Stimulated activated naive CD8-positive, alpha-beta T cell treated with anti-CD3 and anti-CD28 coated beads, Interleukin-15, amount 100 ng/mL, for 72 hours (primary cell): ENCODE data around the gene ZW10.
"Not testable (repeated sequence)": the region's sequence is repeated elsewhere in the genome, so short reads cannot be mapped to it uniquely, and the experiment has no call there.

Experiments
- ATAC-seq: fragments of 150-1000 bp; cut with Tn5 transposase; 2 replicates; pipeline ENCODE4 v1.10.0; 2021; ENCODE audit warnings: mild to moderate bottlenecking, moderate library complexity
- DNase-seq, 2 donors: peaks; one replicate each; pipeline ENCODE4 v3.0.0; 2021 to 2022
- H3K27ac Mint-ChIP-seq, 2 donors: one replicate each; pipeline ENCODE4 v1.8.0; 2022; ENCODE audit warnings: mild to moderate bottlenecking in 2 of 2, mixed read lengths in 2 of 2, moderate library complexity in 2 of 2
- H3K27me3 Mint-ChIP-seq: one replicate; pipeline ENCODE4 v1.8.0; 2022; ENCODE audit warnings: mixed read lengths
- H3K4me1 Mint-ChIP-seq: one replicate; pipeline ENCODE4 v1.8.0; 2022; ENCODE audit warnings: mild to moderate bottlenecking, mixed read lengths
- H3K4me3 Mint-ChIP-seq, 2 donors: one replicate each; pipeline ENCODE4 v1.8.0; 2022; ENCODE audit warnings: mild to moderate bottlenecking in 2 of 2, mixed read lengths in 2 of 2, moderate library complexity in 1 of 2
- H3K9me3 Mint-ChIP-seq, 2 donors: one replicate each; pipeline ENCODE4 v1.8.0; 2022; ENCODE audit warnings: mixed read lengths in 2 of 2

ZW10 gene

GRCh38 chr11:113778111-113778910 is 4.8 kb upstream of the ZW10 start:
- DNase-seq (no peak), ATAC-seq (no peak)
- peaks cover 10% of the 10 kb centered on the region for H3K27me3 Mint-ChIP-seq
- H3K4me1 Mint-ChIP-seq, result peaks cover 7% of the 10 kb centered on the region
- no peak overlapping the region for H3K27ac Mint-ChIP-seq
- H3K4me3 Mint-ChIP-seq, result no peak overlapping the region
- H3K9me3 Mint-ChIP-seq, result no peaks in the 10 kb centered on the region

DNA sequence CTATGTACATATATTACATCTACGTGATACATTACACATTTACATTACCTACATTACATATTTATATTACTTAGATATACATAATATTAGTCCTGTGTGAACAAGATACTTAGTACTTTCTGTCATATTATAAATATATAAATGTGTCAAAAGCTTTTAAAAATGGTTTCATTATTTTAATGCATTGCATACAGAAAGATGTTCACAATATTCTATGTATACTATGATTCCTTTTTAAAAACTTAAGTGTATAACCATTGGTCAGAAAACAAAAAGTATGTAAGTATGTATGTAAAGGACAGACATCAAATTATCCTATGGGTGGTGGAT is 647 bp upstream of the ZW10 start:
- no peaks in the 10 kb centered on the region for H3K9me3 Mint-ChIP-seq
- H3K27me3 Mint-ChIP-seq, result no peaks in the 10 kb centered on the region
- H3K4me3 Mint-ChIP-seq, result peak overlapping the region; percentile 86 to 100
- peak overlapping the region; percentile 97 to 100 for H3K27ac Mint-ChIP-seq
- ATAC-seq, result no peak
- H3K4me1 Mint-ChIP-seq, result peaks cover 25% of the 10 kb centered on the region
- no peak for DNase-seq

DNA sequence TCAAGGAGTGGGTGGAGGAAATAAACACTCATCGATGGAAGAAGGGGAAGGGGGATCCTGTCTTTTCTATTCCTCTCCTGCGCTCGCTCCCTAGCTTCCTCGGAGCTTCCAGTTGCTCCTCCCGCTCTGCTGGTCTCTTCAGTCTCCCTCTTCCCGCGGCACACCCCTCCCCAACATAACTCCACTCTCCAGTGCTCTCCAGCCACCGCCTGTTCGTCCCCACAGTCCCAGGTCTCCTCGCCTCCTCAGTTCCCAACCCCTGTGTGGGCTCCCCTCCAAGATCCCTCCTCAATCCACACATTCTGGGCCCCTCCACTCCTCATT is 438 bp downstream of the ZW10 start:
- ATAC-seq (no peak), DNase-seq (no peak)
- H3K27me3 Mint-ChIP-seq, result no peaks in the 10 kb centered on the region

DNA sequence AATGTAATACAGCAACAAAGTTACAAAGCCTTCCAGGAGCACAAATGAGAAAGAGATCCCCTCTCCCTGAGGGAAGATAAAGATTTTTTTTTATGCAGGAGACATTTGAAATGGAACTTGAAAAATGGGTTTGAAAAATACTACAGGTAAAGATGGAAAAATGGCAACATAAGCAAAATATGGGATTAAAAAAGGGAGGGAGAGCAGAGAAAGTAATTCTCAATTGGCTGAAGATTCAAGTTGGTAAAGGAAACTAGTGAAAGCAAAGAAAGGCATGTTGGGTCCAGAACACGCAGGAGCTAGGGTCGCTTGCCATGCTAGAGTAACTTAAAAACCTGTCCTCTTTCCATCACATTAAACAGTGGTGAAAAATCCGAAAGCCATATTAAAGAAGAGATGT is 1.5 kb downstream of the ZW10 start:
- peaks cover 25% of the 10 kb centered on the region for H3K4me1 Mint-ChIP-seq

More for the DNA sequence above, 438 bp downstream of the ZW10 start:
- H3K9me3 Mint-ChIP-seq, result no peaks in the 10 kb centered on the region
- peaks cover 25% of the 10 kb centered on the region for H3K4me1 Mint-ChIP-seq
- peak overlapping the region; percentile 96 to 100 for H3K27ac Mint-ChIP-seq
- H3K4me3 Mint-ChIP-seq, result peak overlapping the region; percentile 86 to 100

GRCh38 chr11:113764527-113765219 is 8.8 kb downstream of the ZW10 start:
- H3K27ac Mint-ChIP-seq, result no peak overlapping the region
- DNase-seq, result no peak
- no peaks in the 10 kb centered on the region for H3K9me3 Mint-ChIP-seq
- H3K4me3 Mint-ChIP-seq, result no peak overlapping the region
- H3K4me1 Mint-ChIP-seq, result peaks cover 10% of the 10 kb centered on the region
- H3K27me3 Mint-ChIP-seq, result no peaks in the 10 kb centered on the region
- no peak for ATAC-seq

More for the DNA sequence above, 1.5 kb downstream of the ZW10 start:
- Mint-ChIP-seq H3K27me3 (no peaks in the 10 kb centered on the region), H3K27ac (peak overlapping the region in 1 of 2 donors; percentile 14), H3K9me3 (no peaks in the 10 kb centered on the region), H3K4me3 (peak overlapping the region; percentile 86 to 100)
- DNase-seq (no peak), ATAC-seq (no peak)

DNA sequence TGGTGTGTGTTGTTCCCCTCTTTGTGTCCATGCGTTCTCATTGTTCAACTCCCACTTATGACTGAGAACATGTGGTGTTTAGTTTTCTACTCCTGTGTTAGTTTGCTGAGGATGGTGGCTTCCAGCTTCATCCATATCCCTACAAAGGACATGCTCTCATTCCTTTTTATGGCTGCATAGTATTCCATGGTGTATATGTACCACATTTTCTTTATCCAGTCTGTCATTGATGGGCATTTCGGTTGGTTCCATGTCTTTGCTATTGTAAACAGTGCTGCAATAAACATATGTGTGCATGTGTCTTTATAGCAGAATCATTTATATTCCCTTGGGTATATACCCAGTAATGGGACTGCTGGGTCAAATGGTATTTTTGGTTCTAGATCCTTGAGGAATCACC is 10.5 kb downstream of the ZW10 start:
- not testable (repeated sequence) for H3K27me3 Mint-ChIP-seq, H3K4me1 Mint-ChIP-seq, ATAC-seq, DNase-seq, H3K9me3 Mint-ChIP-seq, H3K4me3 Mint-ChIP-seq, H3K27ac Mint-ChIP-seq

DNA sequence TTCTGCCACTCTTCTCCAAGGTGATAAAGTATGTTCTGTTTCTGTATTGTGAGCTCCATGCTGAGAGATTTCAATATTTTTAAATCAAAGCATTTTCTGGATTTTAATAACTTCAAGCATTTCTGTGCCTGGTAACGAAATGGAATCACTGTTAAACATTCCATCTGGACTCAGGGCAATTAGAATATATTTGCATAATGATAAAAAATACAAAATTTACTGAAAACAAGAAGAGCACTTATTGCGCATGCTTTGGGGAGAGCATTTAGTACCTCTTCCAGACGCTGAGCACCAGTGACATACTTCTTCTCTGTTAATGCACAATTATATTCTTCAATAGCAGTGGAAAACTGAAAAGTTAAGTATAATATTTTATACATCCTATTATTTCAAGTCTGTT is 13.3 kb downstream of the ZW10 start:
- ATAC-seq (no peak), DNase-seq (no peak)
- no peak overlapping the region for H3K4me3 Mint-ChIP-seq
- no peaks in the 10 kb centered on the region for H3K9me3 Mint-ChIP-seq
- H3K27ac Mint-ChIP-seq, result no peak overlapping the region
- peaks cover 7% of the 10 kb centered on the region for H3K4me1 Mint-ChIP-seq
- no peaks in the 10 kb centered on the region for H3K27me3 Mint-ChIP-seq

- no peak for DNase-seq
- no peak for ATAC-seq
- Mint-ChIP-seq H3K27ac (no peak overlapping the region), H3K9me3 (no peaks in the 10 kb centered on the region), H3K27me3 (no peaks in the 10 kb centered on the region), H3K4me3 (no peak overlapping the region), H3K4me1 (no peaks in the 10 kb centered on the region)
Measured at GRCh38 chr11:113752932-113753331, 20.6 kb downstream of the ZW10 start.

- DNase-seq (no peak), ATAC-seq (peak; percentile 95)
- no peaks in the 10 kb centered on the region for H3K4me1 Mint-ChIP-seq
- H3K4me3 Mint-ChIP-seq, result no peak overlapping the region
- H3K27me3 Mint-ChIP-seq, result no peaks in the 10 kb centered on the region
- no peak overlapping the region for H3K27ac Mint-ChIP-seq
- H3K9me3 Mint-ChIP-seq, result no peaks in the 10 kb centered on the region
Measured at GRCh38 chr11:113736323-113736722, 37.2 kb downstream of the ZW10 start.

- Mint-ChIP-seq H3K4me1 (no peaks in the 10 kb centered on the region), H3K4me3 (no peak overlapping the region), H3K27me3 (no peaks in the 10 kb centered on the region), H3K27ac (no peak overlapping the region), H3K9me3 (no peaks in the 10 kb centered on the region)
- DNase-seq (no peak), ATAC-seq (no peak)
Measured at GRCh38 chr11:113732092-113732491, 41.4 kb downstream of the ZW10 start.

- no peak overlapping the region for H3K27ac Mint-ChIP-seq
- H3K4me1 Mint-ChIP-seq, result no peaks in the 10 kb centered on the region
- no peak overlapping the region for H3K4me3 Mint-ChIP-seq
- ATAC-seq (no peak), DNase-seq (no peak)
- H3K27me3 Mint-ChIP-seq, result no peaks in the 10 kb centered on the region
- no peaks in the 10 kb centered on the region for H3K9me3 Mint-ChIP-seq
Measured at GRCh38 chr11:113730887-113731726, 42.4 kb downstream of the ZW10 start.

DNA sequence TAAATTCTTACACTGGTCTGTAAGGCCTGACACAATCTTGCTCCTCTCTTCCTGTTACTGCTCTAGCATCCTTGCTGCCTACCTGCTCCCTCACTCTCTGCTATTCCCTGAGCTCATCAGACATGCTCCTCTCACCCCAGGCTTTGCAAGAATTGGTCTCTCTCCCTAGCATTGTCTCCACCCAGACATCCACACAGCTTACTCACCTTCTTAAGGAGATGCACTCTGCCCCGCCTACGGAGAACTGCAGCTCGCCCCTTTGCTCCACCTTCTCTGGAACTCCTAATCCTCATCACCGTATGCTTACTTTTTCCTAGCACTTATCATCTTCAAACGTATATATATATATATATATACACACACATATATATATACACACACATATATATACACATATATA is 44.0 kb downstream of the ZW10 start:
- no peak overlapping the region for H3K27ac Mint-ChIP-seq
- ATAC-seq, result no peak
- H3K4me3 Mint-ChIP-seq, result no peak overlapping the region
- H3K9me3 Mint-ChIP-seq, result no peaks in the 10 kb centered on the region
- DNase-seq, result no peak
- no peaks in the 10 kb centered on the region for H3K27me3 Mint-ChIP-seq
- no peaks in the 10 kb centered on the region for H3K4me1 Mint-ChIP-seq

GRCh38 chr11:113728814-113729213 is 44.7 kb downstream of the ZW10 start:
- no peak for ATAC-seq
- Mint-ChIP-seq H3K27ac (peak overlapping the region in 1 of 2 donors; percentile 1), H3K9me3 (no peaks in the 10 kb centered on the region), H3K4me3 (no peak overlapping the region), H3K4me1 (no peaks in the 10 kb centered on the region), H3K27me3 (no peaks in the 10 kb centered on the region)
- DNase-seq, result no peak

DNA sequence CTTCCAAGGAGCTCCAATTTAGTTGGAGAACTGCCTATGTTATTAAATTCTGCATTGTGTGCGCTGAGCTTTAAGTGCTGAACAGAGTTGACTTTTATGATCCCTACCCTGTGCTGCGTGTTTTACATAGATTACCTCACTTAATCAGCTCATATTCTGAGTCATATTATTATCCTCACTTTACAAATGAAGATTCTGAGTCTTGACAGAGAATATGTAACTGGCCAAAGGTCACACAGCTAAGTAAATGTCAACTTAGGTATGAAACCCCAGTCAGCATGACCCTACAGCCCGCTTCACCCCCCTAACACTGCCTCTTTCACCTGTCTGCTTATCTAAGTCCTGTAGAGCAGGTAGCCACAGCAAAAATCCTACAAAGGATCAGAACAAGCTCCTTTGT is 47.6 kb downstream of the ZW10 start:
- no peak for ATAC-seq
- DNase-seq, result no peak
- no peak overlapping the region for H3K27ac Mint-ChIP-seq
- H3K9me3 Mint-ChIP-seq, result peaks cover 0 to 5% of the 10 kb centered on the region in 2 donors
- no peak overlapping the region for H3K4me3 Mint-ChIP-seq
- H3K27me3 Mint-ChIP-seq, result no peaks in the 10 kb centered on the region
- H3K4me1 Mint-ChIP-seq, result no peaks in the 10 kb centered on the region

GRCh38 chr11:113725407-113725806 is 48.1 kb downstream of the ZW10 start:
- Mint-ChIP-seq H3K4me3 (no peak overlapping the region), H3K9me3 (peaks cover 0 to 5% of the 10 kb centered on the region in 2 donors)
- no peak for ATAC-seq

DNA sequence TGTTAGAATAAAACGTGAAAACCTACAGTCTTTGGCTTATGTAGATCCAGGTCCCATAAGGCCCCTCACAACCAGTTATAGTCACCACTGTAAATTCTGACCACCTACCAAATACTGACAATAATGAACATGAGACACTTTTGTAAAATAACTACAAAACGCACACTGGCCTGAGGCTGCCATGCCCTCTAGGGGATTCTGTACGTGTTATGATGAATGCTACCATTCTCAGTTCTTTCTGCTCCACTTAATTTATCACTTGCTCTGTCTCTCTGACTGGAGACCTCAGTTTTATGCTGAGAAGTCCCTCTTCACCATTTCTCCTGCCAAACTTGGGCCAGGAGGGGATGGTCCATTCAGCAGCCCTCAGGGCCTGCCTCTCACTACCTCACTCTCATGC is 48.7 kb downstream of the ZW10 start:
- ATAC-seq (no peak), DNase-seq (no peak)
- Mint-ChIP-seq H3K4me3 (no peak overlapping the region), H3K27ac (no peak overlapping the region), H3K9me3 (peaks cover under 1 to 5% of the 10 kb centered on the region in 2 donors), H3K4me1 (no peaks in the 10 kb centered on the region), H3K27me3 (no peaks in the 10 kb centered on the region)

More at GRCh38 chr11:113725407-113725806, 48.1 kb downstream of the ZW10 start:
- Mint-ChIP-seq H3K27me3 (no peaks in the 10 kb centered on the region), H3K27ac (no peak overlapping the region), H3K4me1 (no peaks in the 10 kb centered on the region)
- DNase-seq, result no peak
